Calu3 (cell line): ENCODE measurements around the gene DOCK8. TPM values are rescaled to one million over a fixed set of nuclear protein-coding genes. Genes with fewer than 3 reads are reported as not detected.
"Not testable (repeated sequence)": the region's sequence is repeated elsewhere in the genome, so short reads cannot be mapped to it uniquely, and the experiment has no call there.

ENCODE experiments used
- BruUV-seq: library from RNA; stranded (reverse); fragments of 400-500 nt; replicated peaks from 2 replicates; lab custom pipeline; 2021; lab: Mats Ljungman, UMichigan
- CTCF ChIA-PET: fragments of 300-600 bp; sonication (Branson Sonifier 250); formaldehyde crosslinking; loops from one replicate; lab custom pipeline; 2022; ENCODE audit warnings: antibody characterized with exemption; lab: Charles Lee
- DNase-seq: peaks from one replicate; pipeline ENCODE4 v3.0.0; 2022
- H3K27ac Mint-ChIP-seq: one replicate; pipeline ENCODE4 v1.8.0; 2022; ENCODE audit warnings: mixed read lengths; ENCODE audit not compliant: unreplicated experiment
- H3K27me3 Mint-ChIP-seq: one replicate; pipeline ENCODE4 v1.8.0; 2022; ENCODE audit warnings: mixed read lengths; ENCODE audit not compliant: unreplicated experiment
- H3K36me3 Mint-ChIP-seq: one replicate; pipeline ENCODE4 v1.8.0; 2022; ENCODE audit warnings: mild to moderate bottlenecking, moderate library complexity, mixed read lengths; ENCODE audit not compliant: insufficient read depth, unreplicated experiment
- H3K4me1 Mint-ChIP-seq: one replicate; pipeline ENCODE4 v1.8.0; 2022; ENCODE audit warnings: mild to moderate bottlenecking, low read depth, mixed read lengths; ENCODE audit not compliant: unreplicated experiment
- H3K4me3 Mint-ChIP-seq: one replicate; pipeline ENCODE4 v1.8.0; 2022; ENCODE audit warnings: mild to moderate bottlenecking, low read depth, moderate library complexity, mixed read lengths; ENCODE audit not compliant: unreplicated experiment
- H3K9me3 Mint-ChIP-seq: one replicate; pipeline ENCODE4 v1.8.0; 2022; ENCODE audit warnings: low read depth, mixed read lengths; ENCODE audit not compliant: unreplicated experiment
- intact Hi-C: fragments of 100-400 bp; cut with micrococcal nuclease; formaldehyde crosslinking; loops from one replicate; pipeline ENCODE4 v1.10.0; 2022; ENCODE audit not compliant: unreplicated experiment
- total RNA-seq: library from RNA; stranded (reverse); gene quantifications from 2 replicates; pipeline ENCODE4 v1.2.3, GENCODE V29; 2022
- TF ChIP-seq, protein P1 (sequence below): fragments of 200-600 bp; IDR thresholded peaks from one replicate; pipeline ENCODE4 v1.8.0; 2022; ENCODE audit warnings: antibody characterized with exemption; ENCODE audit not compliant: unreplicated experiment

DOCK8 gene
- total RNA-seq, 1 experiment from 2014 or later = 0.50 TPM

DNA sequence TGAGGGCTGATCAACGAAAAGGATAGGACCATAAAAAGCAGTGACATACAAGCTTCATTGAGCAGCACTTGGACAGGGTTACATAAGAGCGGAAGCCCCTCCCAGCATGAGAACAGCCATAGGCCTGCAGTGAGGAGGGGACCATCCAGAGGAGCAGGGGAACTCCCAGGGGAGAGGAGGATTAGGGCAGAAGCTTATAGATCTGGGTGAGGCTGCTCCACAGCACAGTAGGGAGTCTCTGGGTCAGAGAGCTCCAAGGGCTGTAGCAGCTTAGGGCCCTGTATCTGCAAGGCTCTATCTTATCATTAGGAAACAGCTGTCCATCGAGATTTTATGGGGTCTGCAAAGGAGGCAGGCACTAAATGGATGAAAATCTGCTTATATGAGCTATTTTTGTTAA lies 186.6 kb downstream of the DOCK8 start:
- no peak for DNase-seq
- intact Hi-C loops = no loop called here
- no peak overlapping the region for H3K4me3 Mint-ChIP-seq
- no peaks in the 10 kb centered on the region for H3K4me1 Mint-ChIP-seq
- TF ChIP-seq, protein P1, sequence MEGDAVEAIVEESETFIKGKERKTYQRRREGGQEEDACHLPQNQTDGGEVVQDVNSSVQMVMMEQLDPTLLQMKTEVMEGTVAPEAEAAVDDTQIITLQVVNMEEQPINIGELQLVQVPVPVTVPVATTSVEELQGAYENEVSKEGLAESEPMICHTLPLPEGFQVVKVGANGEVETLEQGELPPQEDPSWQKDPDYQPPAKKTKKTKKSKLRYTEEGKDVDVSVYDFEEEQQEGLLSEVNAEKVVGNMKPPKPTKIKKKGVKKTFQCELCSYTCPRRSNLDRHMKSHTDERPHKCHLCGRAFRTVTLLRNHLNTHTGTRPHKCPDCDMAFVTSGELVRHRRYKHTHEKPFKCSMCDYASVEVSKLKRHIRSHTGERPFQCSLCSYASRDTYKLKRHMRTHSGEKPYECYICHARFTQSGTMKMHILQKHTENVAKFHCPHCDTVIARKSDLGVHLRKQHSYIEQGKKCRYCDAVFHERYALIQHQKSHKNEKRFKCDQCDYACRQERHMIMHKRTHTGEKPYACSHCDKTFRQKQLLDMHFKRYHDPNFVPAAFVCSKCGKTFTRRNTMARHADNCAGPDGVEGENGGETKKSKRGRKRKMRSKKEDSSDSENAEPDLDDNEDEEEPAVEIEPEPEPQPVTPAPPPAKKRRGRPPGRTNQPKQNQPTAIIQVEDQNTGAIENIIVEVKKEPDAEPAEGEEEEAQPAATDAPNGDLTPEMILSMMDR = no peak
- CTCF ChIA-PET = no interaction called here
- no peak overlapping the region for H3K27ac Mint-ChIP-seq
- BruUV-seq = no TSS peak
- peaks cover 14% of the 10 kb centered on the region for H3K27me3 Mint-ChIP-seq
- H3K36me3 Mint-ChIP-seq = no peaks in the 10 kb centered on the region
- peaks cover 8% of the 10 kb centered on the region for H3K9me3 Mint-ChIP-seq

DNA sequence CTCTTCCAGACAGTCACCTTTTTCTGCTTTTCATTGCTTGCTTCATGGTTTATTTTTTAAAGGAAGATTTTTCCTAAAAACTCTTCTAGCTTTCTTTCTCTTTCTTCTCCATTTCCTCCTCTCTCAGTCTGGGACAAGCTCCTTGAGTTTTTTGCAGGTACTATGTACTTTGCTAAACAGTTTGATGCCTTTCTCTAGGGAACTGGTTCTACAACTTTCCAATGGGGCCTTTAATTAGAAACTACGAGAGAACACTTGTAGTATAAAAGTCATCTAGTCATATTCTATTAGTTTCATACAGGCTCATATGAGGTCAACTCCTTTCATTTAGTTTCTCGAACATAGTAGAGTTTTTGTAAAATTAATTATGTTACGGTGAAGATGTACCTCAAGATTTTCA lies 189.6 kb downstream of the DOCK8 start:
- Mint-ChIP-seq H3K27me3 (peaks cover 14% of the 10 kb centered on the region), H3K4me3 (no peak overlapping the region), H3K27ac (no peak overlapping the region), H3K4me1 (no peaks in the 10 kb centered on the region), H3K9me3 (peaks cover 8% of the 10 kb centered on the region), H3K36me3 (no peaks in the 10 kb centered on the region)
- intact Hi-C loops = no loop called here
- BruUV-seq = no TSS peak
- no peak for DNase-seq
- TF ChIP-seq, protein P1 = no peak
- CTCF ChIA-PET = no interaction called here

GRCh38 chr9:405341-405740 lies 190.7 kb downstream of the DOCK8 start:
- peaks cover 8% of the 10 kb centered on the region for H3K9me3 Mint-ChIP-seq
- BruUV-seq = no TSS peak

DNA sequence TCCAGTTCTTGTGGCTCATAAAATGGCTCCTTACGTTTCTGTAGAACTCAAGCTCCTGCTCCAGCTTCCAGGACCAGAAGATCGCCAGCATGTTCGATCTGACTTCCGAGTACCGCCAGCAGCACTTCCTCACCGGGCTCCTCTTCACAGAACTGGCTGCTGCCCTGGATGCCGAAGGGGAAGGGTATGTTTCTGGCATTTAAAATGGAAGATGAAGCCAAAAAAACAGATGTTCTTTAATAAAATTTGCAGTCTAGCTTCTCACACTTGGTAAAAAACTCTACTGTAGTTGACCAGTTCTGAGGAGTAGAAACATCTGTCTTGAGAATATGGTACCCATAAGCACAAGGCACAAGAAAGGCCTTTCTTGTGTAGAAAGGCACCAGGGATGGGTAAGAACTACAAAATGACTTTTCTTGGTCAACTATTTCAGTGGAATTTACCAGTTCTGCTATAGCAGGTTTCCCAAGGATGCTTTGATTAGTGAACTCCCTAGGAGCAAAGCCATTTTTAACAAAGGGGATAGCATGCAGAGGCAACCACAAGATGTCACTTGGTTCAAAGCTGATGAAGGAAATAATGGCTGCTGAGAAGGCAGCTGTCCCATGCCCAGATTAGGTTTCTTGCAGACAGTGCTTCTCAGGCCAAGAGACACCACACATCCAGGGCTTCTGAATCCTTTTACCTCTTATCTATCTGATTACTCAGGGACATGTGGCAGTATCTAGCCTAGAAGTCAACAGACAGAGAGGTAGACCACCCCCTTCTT lies 192.4 kb downstream of the DOCK8 start:
- H3K36me3 Mint-ChIP-seq = no peaks in the 10 kb centered on the region
- CTCF ChIA-PET = interaction anchor here (0.6 kb wide), 1 partner anchor 200 kb away, joined by 3 read pairs; no protein-coding TSS in a partner anchor
- peaks cover 7% of the 10 kb centered on the region for H3K27me3 Mint-ChIP-seq
- TF ChIP-seq, protein P1 = no peak
- intact Hi-C loops = no loop called here
- H3K4me1 Mint-ChIP-seq = no peaks in the 10 kb centered on the region
- no TSS peak for BruUV-seq
- no peak overlapping the region for H3K4me3 Mint-ChIP-seq
- no peak for DNase-seq
- no peak overlapping the region for H3K27ac Mint-ChIP-seq
- peaks cover 2% of the 10 kb centered on the region for H3K9me3 Mint-ChIP-seq

More at GRCh38 chr9:405341-405740, 190.7 kb downstream of the DOCK8 start:
- CTCF ChIA-PET = no interaction called here
- H3K27me3 Mint-ChIP-seq = peaks cover 14% of the 10 kb centered on the region
- H3K4me1 Mint-ChIP-seq = no peaks in the 10 kb centered on the region
- H3K4me3 Mint-ChIP-seq = no peak overlapping the region
- no peaks in the 10 kb centered on the region for H3K36me3 Mint-ChIP-seq
- intact Hi-C loops = no loop called here
- TF ChIP-seq, protein P1 = no peak
- no peak for DNase-seq
- no peak overlapping the region for H3K27ac Mint-ChIP-seq

GRCh38 chr9:409655-410054 lies 195.0 kb downstream of the DOCK8 start:
- DNase-seq, H3K36me3 Mint-ChIP-seq, H3K27ac Mint-ChIP-seq, BruUV-seq, H3K4me3 Mint-ChIP-seq, H3K27me3 Mint-ChIP-seq, H3K9me3 Mint-ChIP-seq, intact Hi-C loops, H3K4me1 Mint-ChIP-seq: not testable (repeated sequence)
- CTCF ChIA-PET = interaction anchor here (0.7 kb wide), 1 partner anchor 115 kb away, joined by 3 read pairs; no protein-coding TSS in a partner anchor
